HCT116 (cell line): ENCODE data around the gene KCTD17.

Experiments used
- EZH2phosphoT487 ChIP-seq: fragments of 200-600 bp; IDR thresholded peaks from 2 replicates; pipeline ENCODE4 v1.6.1; 2018; ENCODE audit warnings: antibody characterized with exemption, borderline replicate concordance
- POLR2A ChIP-seq: IDR thresholded peaks from 2 replicates; pipeline ENCODE4 v1.7.0; 2011; ENCODE audit warnings: borderline replicate concordance; ENCODE audit not compliant: insufficient read depth, insufficient read length; ENCODE audit errors: extremely low read depth
- POLR2AphosphoS5 ChIP-seq: IDR thresholded peaks from 2 replicates; pipeline ENCODE4 v1.6.1; 2011; ENCODE audit warnings: mild to moderate bottlenecking, low read depth, low read length, moderate library complexity
- SP1 ChIP-seq: IDR thresholded peaks from 2 replicates; pipeline ENCODE4 v1.6.1; 2012; ENCODE audit warnings: low read depth
- SRF ChIP-seq: IDR thresholded peaks from 2 replicates; pipeline ENCODE4 v1.6.1; 2012; ENCODE audit warnings: low read depth
- TF ChIP-seq, protein P1 (sequence below), 3 experiments: fragments of 200-600 bp in 1 of 3; sonication (generic) in 1 of 3; IDR thresholded peaks in 2 of 3; conservative IDR thresholded peaks in 1 of 3; 2 replicates each; pipeline ENCODE4 v1.5.1; 2012 to 2017; ENCODE audit warnings: low read depth in 2 of 3, low read length in 2 of 3, antibody characterized with exemption in 1 of 3, borderline replicate concordance in 1 of 3, control low read depth in 1 of 3, mild to moderate bottlenecking in 1 of 3, mixed read lengths in 1 of 3, mixed run types in 1 of 3, moderate library complexity in 1 of 3; ENCODE audit not compliant: insufficient read depth in 1 of 3
- TF ChIP-seq, protein P2 (sequence below): IDR thresholded peaks from 2 replicates; pipeline ENCODE4 v1.6.1; 2012

DNA sequence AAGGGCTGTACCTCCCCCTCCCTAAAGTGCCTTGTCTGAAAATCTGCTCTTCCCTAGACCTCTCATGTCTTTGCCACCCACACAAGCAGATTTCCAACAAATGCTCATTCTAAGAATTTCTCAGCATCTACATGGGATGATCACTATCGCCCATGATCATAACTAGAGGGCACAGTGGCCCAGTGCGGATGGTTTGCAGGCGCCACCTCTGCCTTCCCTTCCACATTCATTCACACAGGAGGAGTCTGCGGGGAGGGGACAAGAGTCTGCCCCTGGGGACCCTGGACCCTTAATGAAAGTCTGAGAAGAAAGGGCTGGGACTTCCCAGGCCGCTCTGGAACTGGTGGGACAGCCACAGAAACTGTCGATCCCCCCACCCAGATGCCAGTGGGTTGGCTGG lies 28.9 kb downstream of the KCTD17 start:
- TF ChIP-seq POLR2A (no peak), EZH2phosphoT487 (no peak), POLR2AphosphoS5 (no peak), SP1 (no peak), SRF (no peak)
- TF ChIP-seq, protein P1, sequence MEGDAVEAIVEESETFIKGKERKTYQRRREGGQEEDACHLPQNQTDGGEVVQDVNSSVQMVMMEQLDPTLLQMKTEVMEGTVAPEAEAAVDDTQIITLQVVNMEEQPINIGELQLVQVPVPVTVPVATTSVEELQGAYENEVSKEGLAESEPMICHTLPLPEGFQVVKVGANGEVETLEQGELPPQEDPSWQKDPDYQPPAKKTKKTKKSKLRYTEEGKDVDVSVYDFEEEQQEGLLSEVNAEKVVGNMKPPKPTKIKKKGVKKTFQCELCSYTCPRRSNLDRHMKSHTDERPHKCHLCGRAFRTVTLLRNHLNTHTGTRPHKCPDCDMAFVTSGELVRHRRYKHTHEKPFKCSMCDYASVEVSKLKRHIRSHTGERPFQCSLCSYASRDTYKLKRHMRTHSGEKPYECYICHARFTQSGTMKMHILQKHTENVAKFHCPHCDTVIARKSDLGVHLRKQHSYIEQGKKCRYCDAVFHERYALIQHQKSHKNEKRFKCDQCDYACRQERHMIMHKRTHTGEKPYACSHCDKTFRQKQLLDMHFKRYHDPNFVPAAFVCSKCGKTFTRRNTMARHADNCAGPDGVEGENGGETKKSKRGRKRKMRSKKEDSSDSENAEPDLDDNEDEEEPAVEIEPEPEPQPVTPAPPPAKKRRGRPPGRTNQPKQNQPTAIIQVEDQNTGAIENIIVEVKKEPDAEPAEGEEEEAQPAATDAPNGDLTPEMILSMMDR (IDR thresholded peaks at IDR 0.05 in 2 of 3, conservative IDR thresholded peaks at IDR 0.05 in 1 of 3; ENCODE audit: borderline replicate concordance in 1 of 3, insufficient read depth in 1 of 3, low read depth in 2 of 3, low read length in 2 of 3), result no peak
- TF ChIP-seq, protein P2, sequence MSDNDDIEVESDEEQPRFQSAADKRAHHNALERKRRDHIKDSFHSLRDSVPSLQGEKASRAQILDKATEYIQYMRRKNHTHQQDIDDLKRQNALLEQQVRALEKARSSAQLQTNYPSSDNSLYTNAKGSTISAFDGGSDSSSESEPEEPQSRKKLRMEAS, result no peak
